Mammary epithelial cell (primary cell): ENCODE measurements around the gene ENTREP1.

Experiments
- EZH2 ChIP-seq: IDR thresholded peaks from 2 replicates; pipeline ENCODE4 v1.6.1; 2012; ENCODE audit warnings: low read length, inconsistent platforms, borderline replicate concordance
- TF ChIP-seq, protein P1 (sequence below), 2 donors: IDR thresholded peaks in 1 of 2; conservative IDR thresholded peaks in 1 of 2; 2 replicates each; pipeline ENCODE4 v1.5.1; 2011 to 2012; ENCODE audit warnings: inconsistent platforms in 2 of 2, low read length in 2 of 2, mild to moderate bottlenecking in 2 of 2, control low read depth in 1 of 2, low read depth in 1 of 2; ENCODE audit not compliant: insufficient read depth in 1 of 2; ENCODE audit errors: extremely low read depth in 1 of 2

- TF ChIP-seq, protein P1, sequence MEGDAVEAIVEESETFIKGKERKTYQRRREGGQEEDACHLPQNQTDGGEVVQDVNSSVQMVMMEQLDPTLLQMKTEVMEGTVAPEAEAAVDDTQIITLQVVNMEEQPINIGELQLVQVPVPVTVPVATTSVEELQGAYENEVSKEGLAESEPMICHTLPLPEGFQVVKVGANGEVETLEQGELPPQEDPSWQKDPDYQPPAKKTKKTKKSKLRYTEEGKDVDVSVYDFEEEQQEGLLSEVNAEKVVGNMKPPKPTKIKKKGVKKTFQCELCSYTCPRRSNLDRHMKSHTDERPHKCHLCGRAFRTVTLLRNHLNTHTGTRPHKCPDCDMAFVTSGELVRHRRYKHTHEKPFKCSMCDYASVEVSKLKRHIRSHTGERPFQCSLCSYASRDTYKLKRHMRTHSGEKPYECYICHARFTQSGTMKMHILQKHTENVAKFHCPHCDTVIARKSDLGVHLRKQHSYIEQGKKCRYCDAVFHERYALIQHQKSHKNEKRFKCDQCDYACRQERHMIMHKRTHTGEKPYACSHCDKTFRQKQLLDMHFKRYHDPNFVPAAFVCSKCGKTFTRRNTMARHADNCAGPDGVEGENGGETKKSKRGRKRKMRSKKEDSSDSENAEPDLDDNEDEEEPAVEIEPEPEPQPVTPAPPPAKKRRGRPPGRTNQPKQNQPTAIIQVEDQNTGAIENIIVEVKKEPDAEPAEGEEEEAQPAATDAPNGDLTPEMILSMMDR (conservative IDR thresholded peaks at IDR 0.05 in 1 of 2, IDR thresholded peaks at IDR 0.05 in 1 of 2; ENCODE audit: extremely low read depth in 1 of 2, insufficient read depth in 1 of 2, low read depth in 1 of 2, low read length in 2 of 2): no peak
- no peak for TF ChIP-seq EZH2
Observed at GRCh38 chr9:69276775-69277174, 48.2 kb upstream of the ENTREP1 start.
